Adrenal gland (tissue), 12 donors: Measurements from ENCODE around the gene SLC35A4. TPM values are rescaled to one million over a fixed set of nuclear protein-coding genes. Genes with fewer than 3 reads are reported as not detected.
A peak's percentile ranks its signal among the peaks of the same experiment; 100 is the strongest.

Experiments used
- DNase-seq, 7 donors: peaks; one replicate each; pipeline ENCODE4 v3.0.0-alpha.2; 2019 to 2020
- H3K27ac ChIP-seq, 5 donors: fragments of 200-600 bp; sonication (generic) in 4 of 5; 1 replicate in 3 of 5; 2 replicates in 2 of 5; pipeline versions ENCODE4 v1.5.1 to v1.8.0; 2016 to 2020; ENCODE audit warnings: mild to moderate bottlenecking in 1 of 5
- H3K27me3 ChIP-seq: fragments of 200-600 bp; 2 replicates; pipeline ENCODE4 v1.8.0; 2021
- H3K36me3 ChIP-seq, 2 donors: fragments of 200-600 bp; replicated peaks in 1 of 2; 1 replicate in 1 of 2; 2 replicates in 1 of 2; pipeline versions ENCODE4 v1.5.1 to v1.8.0; 2018 to 2022
- H3K4me1 ChIP-seq, 2 donors: fragments of 200-600 bp; replicated peaks in 1 of 2; 1 replicate in 1 of 2; 2 replicates in 1 of 2; pipeline versions ENCODE4 v1.5.1 to v1.8.0; 2018 to 2021
- H3K4me3 ChIP-seq, 4 donors: fragments of 200-600 bp; sonication (generic) in 3 of 4; one replicate each; pipeline ENCODE4 v1.5.1; 2016 to 2018
- H3K9me3 ChIP-seq, 3 donors: fragments of 200-600 bp; sonication (generic) in 1 of 3; replicated peaks in 1 of 3; 1 replicate in 2 of 3; 2 replicates in 1 of 3; pipeline versions ENCODE4 v1.5.1 to v1.8.0; 2016 to 2021
- POLR2A ChIP-seq, 2 donors: fragments of 450-650 bp; IDR thresholded peaks; one replicate each; pipeline ENCODE4 v1.6.1; 2017; ENCODE audit warnings: antibody characterized with exemption in 2 of 2, mild to moderate bottlenecking in 2 of 2, moderate library complexity in 1 of 2
- WGBS, 4 donors: extraction: QIAGEN DNeasy Blood & Tissue Kit in 2 of 4; methylation state at CpG; one replicate each; pipeline versions ENCODE4 v1.1.5 to v1.1.7; 2013 to 2017; 5-methylcytosine and 5-hydroxymethylcytosine counted together
- intact Hi-C, 2 donors: fragments of 100-400 bp; cut with DNase I; formaldehyde crosslinking; loops; one replicate each; pipeline versions ENCODE4 v1.14.1 to v1.15.0; 2022 to 2023
- polyA plus RNA-seq, 3 donors: library from polyadenylated mRNA; stranded (reverse); fragments of 200-250 nt in 2 of 3; fragments of 350-450 nt in 1 of 3; fragmentation: Illumina TruSeq in 1 of 3; extraction: RNeasy Lipid Tissue Mini Kit (QIAGEN cat#74804) in 1 of 3; gene quantifications; one replicate each; pipeline ENCODE4 v1.2.3, GENCODE V29; 2013 to 2014
- total RNA-seq, 9 donors: library from RNA; depleted of rRNA in 4 of 9; stranded (reverse); fragments of >200 nt in 4 of 9; fragments of 120-200 nt in 1 of 9; fragmentation: NEBNext Ultra II Directional in 1 of 9; extraction: Animal tissue kit (Norgen Biotek cat#: 25700) in 1 of 9; gene quantifications; one replicate each; pipeline versions ENCODE4 v1.1.0 to v1.2.4, GENCODE V29; 2013 to 2023
- TF ChIP-seq, protein P1 (sequence below), 6 experiments: fragments of 450-650 bp in 4 of 6; fragments of 200-600 bp in 2 of 6; sonication (generic) in 1 of 6; IDR thresholded peaks; 1 replicate in 5 of 6; 2 replicates in 1 of 6; pipeline versions ENCODE4 v1.5.1 to v1.8.0; 2016 to 2021; ENCODE audit warnings: antibody characterized with exemption in 6 of 6, mild to moderate bottlenecking in 2 of 6, moderate library complexity in 1 of 6
- donor health status: healthy with polysubstance abuse.
- donor health status: Bipolar disorder and iron deficiency.
- donor health status: DM: yes; HTN: yes; CAD: no.
- donor health status: DM: no; HTN: no; CAD: no.
- donor health status: DM: no; HTN: no; CAD: no.
- donor health status: DM: yes; HTN: yes; CAD: no.

The SLC35A4 gene
- total and polyA plus RNA-seq, 12 donors, result 17.3 to 135 (median 82.2) TPM

DNA sequence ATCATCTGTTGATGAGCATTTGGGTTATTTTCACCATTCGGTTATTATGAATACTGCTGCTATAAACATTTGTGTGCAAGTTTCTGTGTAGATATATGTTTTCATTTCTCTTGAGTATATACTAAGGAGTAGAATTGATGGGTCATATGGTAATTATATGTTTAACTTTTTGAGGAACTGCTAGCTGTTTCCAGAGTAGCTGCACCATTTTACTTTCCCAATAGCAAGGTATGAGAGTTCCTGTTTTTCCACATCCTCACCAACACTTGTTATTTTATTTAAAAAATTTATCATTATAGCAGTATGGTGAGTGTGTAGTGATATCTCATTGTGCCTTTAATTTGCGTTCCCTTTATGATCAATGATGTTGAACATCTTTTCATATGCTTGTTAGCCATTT is 39.1 kb downstream of the SLC35A4 start:
- H3K36me3 ChIP-seq, result no peaks in the 10 kb centered on the region
- TF ChIP-seq, protein P1, sequence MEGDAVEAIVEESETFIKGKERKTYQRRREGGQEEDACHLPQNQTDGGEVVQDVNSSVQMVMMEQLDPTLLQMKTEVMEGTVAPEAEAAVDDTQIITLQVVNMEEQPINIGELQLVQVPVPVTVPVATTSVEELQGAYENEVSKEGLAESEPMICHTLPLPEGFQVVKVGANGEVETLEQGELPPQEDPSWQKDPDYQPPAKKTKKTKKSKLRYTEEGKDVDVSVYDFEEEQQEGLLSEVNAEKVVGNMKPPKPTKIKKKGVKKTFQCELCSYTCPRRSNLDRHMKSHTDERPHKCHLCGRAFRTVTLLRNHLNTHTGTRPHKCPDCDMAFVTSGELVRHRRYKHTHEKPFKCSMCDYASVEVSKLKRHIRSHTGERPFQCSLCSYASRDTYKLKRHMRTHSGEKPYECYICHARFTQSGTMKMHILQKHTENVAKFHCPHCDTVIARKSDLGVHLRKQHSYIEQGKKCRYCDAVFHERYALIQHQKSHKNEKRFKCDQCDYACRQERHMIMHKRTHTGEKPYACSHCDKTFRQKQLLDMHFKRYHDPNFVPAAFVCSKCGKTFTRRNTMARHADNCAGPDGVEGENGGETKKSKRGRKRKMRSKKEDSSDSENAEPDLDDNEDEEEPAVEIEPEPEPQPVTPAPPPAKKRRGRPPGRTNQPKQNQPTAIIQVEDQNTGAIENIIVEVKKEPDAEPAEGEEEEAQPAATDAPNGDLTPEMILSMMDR (IDR thresholded peaks at IDR 0.05), result no peak
- no peak for TF ChIP-seq POLR2A (IDR thresholded peaks at IDR 0.05)
- H3K27ac ChIP-seq, result peak overlapping the region in 3 of 5 donors; percentile 80 to 82 (median 81)
- H3K9me3 ChIP-seq, result no peaks in the 10 kb centered on the region
- peaks cover 5 to 9% of the 10 kb centered on the region in 2 donors for H3K4me1 ChIP-seq
- WGBS, 4 donors, result 90 to 99% (median 93%) methylated on average over 2 of the region's 2 CpGs
- intact Hi-C loops, result no loop called here
- H3K27me3 ChIP-seq, result no peaks in the 10 kb centered on the region
- DNase-seq, result no peak
- H3K4me3 ChIP-seq, result no peak overlapping the region

DNA sequence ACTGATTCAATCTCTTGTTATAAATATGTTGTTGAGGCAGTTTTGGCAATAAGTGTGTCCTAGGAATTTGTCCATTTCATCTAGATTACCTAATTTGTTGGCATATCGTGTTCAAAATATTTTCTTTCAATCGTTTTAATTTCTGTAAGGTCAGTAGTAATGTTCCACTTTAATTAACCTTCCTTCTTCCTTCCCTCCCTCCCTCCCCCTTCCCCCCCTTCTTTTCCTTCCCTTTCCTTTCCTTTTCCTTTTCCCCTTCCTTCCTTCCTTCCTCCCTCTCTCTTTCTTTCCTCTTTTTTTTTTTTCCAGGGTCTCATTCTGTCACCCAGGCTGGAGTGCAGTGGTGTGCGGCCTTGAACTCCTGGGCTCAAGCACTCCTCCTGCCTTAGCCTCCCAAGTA is 41.3 kb downstream of the SLC35A4 start:
- no peak for DNase-seq
- WGBS, 4 donors, result 53 to 72% (median 64%) methylated on average over 3 of the region's 3 CpGs

DNA sequence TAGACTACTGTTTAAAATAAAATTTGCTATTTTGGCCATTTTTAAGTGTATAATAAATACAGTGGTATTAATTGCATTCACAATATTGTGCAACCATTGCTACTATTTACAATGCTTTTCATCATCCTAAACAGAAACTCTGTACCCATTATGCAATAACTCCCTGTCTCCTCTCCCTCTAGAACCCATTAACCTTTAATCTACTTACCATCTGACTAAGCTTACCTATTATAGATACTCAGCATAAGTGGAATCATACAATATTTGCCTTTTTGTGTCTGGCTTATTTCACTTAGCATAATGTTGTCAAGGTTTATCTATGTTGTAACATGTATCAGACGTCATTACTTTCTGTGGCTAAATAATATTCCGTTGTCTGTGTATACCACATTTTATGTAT is 42.4 kb downstream of the SLC35A4 start:
- WGBS, 4 donors, result 70 to 81% (median 70%) methylated on average over 2 of the region's 2 CpGs
- Histone ChIP-seq H3K4me1 (peaks cover 5 to 14% of the 10 kb centered on the region in 2 donors), H3K4me3 (no peak overlapping the region), H3K9me3 (no peaks in the 10 kb centered on the region), H3K27me3 (no peaks in the 10 kb centered on the region), H3K36me3 (no peaks in the 10 kb centered on the region), H3K27ac (peak overlapping the region in 1 of 5 donors; percentile 47)
- intact Hi-C loops, result no loop called here
- DNase-seq, result no peak
- no peak for TF ChIP-seq POLR2A (IDR thresholded peaks at IDR 0.05)
- TF ChIP-seq, protein P1 (IDR thresholded peaks at IDR 0.05), result no peak

More for the DNA sequence above, 41.3 kb downstream of the SLC35A4 start:
- Histone ChIP-seq H3K9me3 (no peaks in the 10 kb centered on the region), H3K27me3 (no peaks in the 10 kb centered on the region), H3K36me3 (no peaks in the 10 kb centered on the region), H3K27ac (no peak overlapping the region), H3K4me3 (no peak overlapping the region), H3K4me1 (peaks cover 5 to 14% of the 10 kb centered on the region in 2 donors)
- TF ChIP-seq, protein P1 (IDR thresholded peaks at IDR 0.05), result no peak
- TF ChIP-seq POLR2A (IDR thresholded peaks at IDR 0.05), result no peak
- intact Hi-C loops, result no loop called here

DNA sequence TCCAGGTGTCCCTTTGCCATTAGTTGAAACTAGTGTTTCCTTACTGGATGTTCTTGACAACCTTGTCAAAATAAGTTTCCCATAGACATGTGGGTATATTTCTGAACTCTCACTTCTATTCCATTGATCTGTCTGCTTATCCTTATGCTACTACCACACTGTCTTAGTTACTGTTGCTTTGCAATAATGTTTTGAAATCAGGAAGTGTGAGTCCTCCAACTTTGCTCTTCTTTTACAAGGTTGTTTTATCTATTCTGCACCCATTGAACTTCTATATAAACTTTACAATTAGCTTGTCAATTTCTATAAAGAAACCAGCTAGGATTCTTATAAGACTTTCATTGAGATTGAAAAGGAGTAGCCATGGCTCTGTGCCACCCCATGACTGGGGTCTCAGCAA is 44.1 kb downstream of the SLC35A4 start:
- intact Hi-C loops, result no loop called here
- no peak overlapping the region for H3K4me3 ChIP-seq
- no peaks in the 10 kb centered on the region for H3K9me3 ChIP-seq
- DNase-seq, result no peak
- H3K4me1 ChIP-seq, result peaks cover 0 to 6% of the 10 kb centered on the region in 2 donors
- H3K27me3 ChIP-seq, result no peaks in the 10 kb centered on the region
- H3K36me3 ChIP-seq, result no peaks in the 10 kb centered on the region
- TF ChIP-seq POLR2A (IDR thresholded peaks at IDR 0.05), result no peak
- TF ChIP-seq, protein P1 (IDR thresholded peaks at IDR 0.05), result no peak
- peak overlapping the region in 2 of 5 donors; percentile 46 to 67 for H3K27ac ChIP-seq
